Endothelial cell (in vitro differentiated cells): ENCODE data around the gene CCDC181. TPM values are rescaled to one million over a fixed set of nuclear protein-coding genes. Genes with fewer than 3 reads are reported as not detected.

ENCODE experiments used
- DNase-seq: peaks from one replicate; pipeline ENCODE4 v3.0.0; 2021; ENCODE audit warnings: low spot score
- H3K27ac Mint-ChIP-seq: one replicate; pipeline ENCODE4 v1.8.0; 2021; ENCODE audit warnings: mixed read lengths, inconsistent platforms; ENCODE audit not compliant: unreplicated experiment
- H3K27me3 Mint-ChIP-seq: one replicate; pipeline ENCODE4 v1.8.0; 2021; ENCODE audit warnings: mild to moderate bottlenecking, moderate library complexity, mixed read lengths, inconsistent platforms; ENCODE audit not compliant: unreplicated experiment
- H3K36me3 Mint-ChIP-seq: one replicate; pipeline ENCODE4 v1.8.0; 2021; ENCODE audit warnings: mild to moderate bottlenecking, low read depth, mixed read lengths, inconsistent platforms; ENCODE audit not compliant: unreplicated experiment
- H3K4me1 Mint-ChIP-seq: one replicate; pipeline ENCODE4 v1.8.0; 2021; ENCODE audit warnings: mild to moderate bottlenecking, mixed read lengths, inconsistent platforms; ENCODE audit not compliant: unreplicated experiment
- H3K4me3 Mint-ChIP-seq: one replicate; pipeline ENCODE4 v1.8.0; 2021; ENCODE audit warnings: mild to moderate bottlenecking, mixed read lengths, inconsistent platforms; ENCODE audit not compliant: unreplicated experiment
- H3K9me3 Mint-ChIP-seq: one replicate; pipeline ENCODE4 v1.8.0; 2021; ENCODE audit warnings: mixed read lengths, inconsistent platforms; ENCODE audit not compliant: unreplicated experiment
- CTCF ChIP-seq: fragments of 200-600 bp; sonication (generic); IDR thresholded peaks from one replicate; pipeline ENCODE4 v1.5.0; 2021; ENCODE audit warnings: antibody characterized with exemption; ENCODE audit not compliant: unreplicated experiment
- total RNA-seq: library from RNA; stranded (reverse); fragmentation: NEBNext Ultra II Directional; extraction: Animal tissue kit (Norgen Biotek cat#: 25700); gene quantifications from one replicate; pipeline ENCODE4 v1.2.1, GENCODE V29; 2021; ENCODE audit not compliant: unreplicated experiment

The CCDC181 gene
- total RNA-seq, 1 donor from 2014 or later, result 0.80 TPM

DNA sequence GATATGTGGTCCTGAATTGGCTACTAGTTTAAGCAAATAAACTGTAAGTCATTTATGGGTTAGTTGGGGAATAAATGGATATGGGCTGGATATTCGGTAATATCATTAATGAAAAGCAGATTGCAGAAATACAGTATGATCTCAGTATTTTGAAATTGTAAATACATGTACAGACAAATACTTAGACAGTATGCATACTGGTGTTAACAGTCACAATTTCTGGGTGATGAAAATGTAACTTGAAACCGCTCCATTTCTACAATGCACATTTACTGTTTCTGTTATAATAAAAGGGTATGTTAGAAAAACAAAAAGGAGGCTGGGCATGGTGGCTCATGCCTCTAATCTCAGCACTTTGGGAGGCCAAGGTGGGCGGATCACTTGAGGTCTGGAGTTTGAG lies 31.3 kb downstream of the CCDC181 start:
- no peak for DNase-seq
- H3K4me1 Mint-ChIP-seq, result peaks cover 4% of the 10 kb centered on the region
- no peak overlapping the region for H3K4me3 Mint-ChIP-seq
- peaks cover 17% of the 10 kb centered on the region for H3K36me3 Mint-ChIP-seq
- peaks cover 1% of the 10 kb centered on the region for H3K27me3 Mint-ChIP-seq
- no peak overlapping the region for H3K27ac Mint-ChIP-seq
- H3K9me3 Mint-ChIP-seq, result no peaks in the 10 kb centered on the region
- no peak for TF ChIP-seq CTCF

- H3K9me3 Mint-ChIP-seq, result no peaks in the 10 kb centered on the region
- peaks cover 15% of the 10 kb centered on the region for H3K36me3 Mint-ChIP-seq
- H3K27ac Mint-ChIP-seq, result no peak overlapping the region
- DNase-seq, result no peak
- peaks cover 1% of the 10 kb centered on the region for H3K27me3 Mint-ChIP-seq
- no peaks in the 10 kb centered on the region for H3K4me1 Mint-ChIP-seq
- no peak for TF ChIP-seq CTCF
- H3K4me3 Mint-ChIP-seq, result no peak overlapping the region
Measured at GRCh38 chr1:169392406-169392805, 34.9 kb downstream of the CCDC181 start.

- Mint-ChIP-seq H3K4me3 (no peak overlapping the region), H3K9me3 (no peaks in the 10 kb centered on the region), H3K27me3 (no peaks in the 10 kb centered on the region), H3K4me1 (no peaks in the 10 kb centered on the region), H3K27ac (no peak overlapping the region), H3K36me3 (peaks cover 15% of the 10 kb centered on the region)
- DNase-seq, result no peak
- TF ChIP-seq CTCF, result no peak
Measured at GRCh38 chr1:169390303-169390702, 37.0 kb downstream of the CCDC181 start.

GRCh38 chr1:169387399-169387798 lies 39.9 kb downstream of the CCDC181 start:
- no peaks in the 10 kb centered on the region for H3K9me3 Mint-ChIP-seq
- no peak for DNase-seq
- peaks cover 15% of the 10 kb centered on the region for H3K36me3 Mint-ChIP-seq
- H3K4me3 Mint-ChIP-seq, result no peak overlapping the region
- no peak overlapping the region for H3K27ac Mint-ChIP-seq
- TF ChIP-seq CTCF, result no peak
- H3K4me1 Mint-ChIP-seq, result no peaks in the 10 kb centered on the region
- H3K27me3 Mint-ChIP-seq, result no peaks in the 10 kb centered on the region

DNA sequence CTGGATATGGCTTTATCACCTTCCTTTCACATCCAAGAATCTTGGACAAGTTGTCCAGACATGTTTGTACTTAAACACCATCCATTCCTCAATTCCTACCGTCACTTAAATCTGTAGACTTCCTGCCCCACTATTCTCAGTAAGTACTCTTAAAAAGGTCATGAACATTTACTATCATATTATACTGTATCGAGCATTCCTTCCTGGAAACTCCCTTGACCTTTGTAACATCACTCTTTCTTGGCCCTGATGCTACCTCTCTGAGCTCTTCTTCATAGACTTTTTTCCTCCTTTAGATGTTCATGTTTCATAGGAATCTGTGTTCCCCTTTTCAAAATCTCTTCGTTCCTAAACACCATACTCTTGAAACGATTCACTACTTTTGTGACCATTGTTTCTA lies 43.8 kb downstream of the CCDC181 start:
- H3K4me3 Mint-ChIP-seq, result no peak overlapping the region
- DNase-seq, result no peak
- H3K27ac Mint-ChIP-seq, result no peak overlapping the region
- TF ChIP-seq CTCF, result no peak
- no peaks in the 10 kb centered on the region for H3K4me1 Mint-ChIP-seq
- no peaks in the 10 kb centered on the region for H3K9me3 Mint-ChIP-seq
- H3K27me3 Mint-ChIP-seq, result no peaks in the 10 kb centered on the region
- no peaks in the 10 kb centered on the region for H3K36me3 Mint-ChIP-seq
